SK-N-MC (cell line): Measurements from ENCODE around the gene TEDC2.

Experiments used
- DNase-seq: peaks from one replicate; pipeline ENCODE4 v3.0.0-alpha.2; 2011; ENCODE audit warnings: low read depth, low spot score
- H3K27ac ChIP-seq: fragments of 200-600 bp; sonication (generic); 2 replicates; pipeline ENCODE4 v1.5.1; 2016; ENCODE audit warnings: mixed run types
- H3K36me3 ChIP-seq: fragments of 200-600 bp; sonication (generic); 2 replicates; pipeline ENCODE4 v1.6.1; 2017; ENCODE audit warnings: antibody characterized with exemption, low read length, mixed read lengths; ENCODE audit not compliant: insufficient read depth
- H3K4me3 ChIP-seq: fragments of 200-600 bp; sonication (generic); 2 replicates; pipeline ENCODE4 v1.5.1; 2016
- H3K9ac ChIP-seq: fragments of 200-600 bp; sonication (generic); 2 replicates; pipeline ENCODE4 v1.8.0; 2017; ENCODE audit warnings: mixed run types, mixed read lengths; ENCODE audit not compliant: insufficient read length
- H3K9me3 ChIP-seq: fragments of 200-600 bp; sonication (generic); 2 replicates; pipeline ENCODE4 v1.6.1; 2017; ENCODE audit warnings: low read depth, mild to moderate bottlenecking, antibody characterized with exemption, low read length, moderate library complexity, mixed read lengths
- EZH2 ChIP-seq: fragments of 200-600 bp; sonication (generic); IDR thresholded peaks from one replicate; pipeline ENCODE4 v1.6.1; 2017; ENCODE audit warnings: antibody characterized with exemption
- FOXP2 ChIP-seq: optimal IDR thresholded peaks from 2 replicates; pipeline ENCODE3; 2011; ENCODE audit warnings: mild to moderate bottlenecking, moderate library complexity; ENCODE audit not compliant: insufficient read depth; ENCODE audit errors: extremely low read length, control extremely low read depth
- POLR2AphosphoS5 ChIP-seq: IDR thresholded peaks from 2 replicates; pipeline ENCODE4 v1.6.1; 2012; ENCODE audit warnings: mild to moderate bottlenecking, low read depth, low read length, borderline replicate concordance

The TEDC2 gene

DNA sequence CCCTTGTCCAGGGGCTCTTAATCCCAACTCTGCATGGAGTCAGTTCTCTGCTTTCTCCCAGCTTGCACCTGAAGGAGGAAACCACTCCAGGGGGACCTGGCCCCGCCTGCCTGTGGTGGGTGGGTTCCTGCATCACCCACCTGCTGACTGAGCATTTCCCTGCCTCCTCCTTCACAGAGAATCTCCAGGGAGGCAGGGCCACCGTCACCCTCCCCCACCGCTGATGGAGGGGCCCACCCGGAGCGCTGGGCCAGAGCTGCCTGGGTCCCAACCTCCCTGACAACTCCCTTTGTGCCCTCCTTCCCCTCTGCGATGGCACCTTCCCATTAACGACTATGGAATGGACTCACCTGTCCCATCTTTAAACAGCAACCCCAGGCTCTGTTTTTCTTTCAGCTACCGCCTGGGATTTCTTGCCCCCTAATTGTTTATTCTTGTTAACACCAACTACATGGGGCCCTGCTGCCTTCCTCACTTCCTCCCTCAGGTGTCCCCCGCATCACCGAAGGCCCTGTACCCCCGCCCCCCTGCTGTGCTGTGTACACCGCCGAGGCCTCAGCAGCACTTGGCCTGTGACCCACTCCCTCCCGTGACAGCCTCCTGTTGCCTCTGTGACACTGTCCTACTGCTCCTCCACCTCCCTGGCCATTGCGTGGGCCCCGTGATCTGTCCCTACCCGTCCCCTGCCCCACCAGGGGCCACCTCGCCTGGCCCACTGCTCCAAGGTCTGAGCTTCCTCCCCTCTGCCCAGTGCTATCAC lies 842 bp upstream of the TEDC2 start:
- H3K27ac ChIP-seq, result peak overlapping the region; percentile 59
- no peaks in the 10 kb centered on the region for H3K9me3 ChIP-seq
- DNase-seq, result no peak
- H3K36me3 ChIP-seq, result peaks cover 41% of the 10 kb centered on the region; the same call in 1 of the 2 replicates
- H3K9ac ChIP-seq, result peak overlapping the region; percentile 82
- peak overlapping the region; percentile 83 for H3K4me3 ChIP-seq
- TF ChIP-seq FOXP2 (no peak), POLR2AphosphoS5 (peak; percentile 17; the same call in 1 of the 2 replicates)

DNA sequence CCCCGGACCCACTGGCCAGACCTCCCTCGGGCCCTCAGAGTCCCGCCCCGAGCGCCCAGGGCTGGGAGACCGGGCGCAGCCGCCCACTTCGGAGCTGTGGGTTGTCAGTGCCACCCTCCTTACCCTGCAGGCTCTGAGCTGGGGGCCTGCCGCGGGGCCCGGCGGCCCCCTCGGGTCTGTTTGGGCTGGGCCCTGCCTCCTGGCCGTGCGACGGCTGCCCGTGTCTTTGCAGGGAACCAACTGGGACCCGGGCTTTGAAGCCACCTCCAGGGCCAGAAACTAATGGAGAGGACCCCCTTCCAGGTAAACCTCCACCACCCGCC lies 443 bp downstream of the TEDC2 start:
- peak overlapping the region; percentile 82 for H3K9ac ChIP-seq
- H3K36me3 ChIP-seq, result peaks cover 30% of the 10 kb centered on the region; the same call in 1 of the 2 replicates
- peak overlapping the region; percentile 83 for H3K4me3 ChIP-seq
- no peak overlapping the region for H3K27ac ChIP-seq
- H3K9me3 ChIP-seq, result no peaks in the 10 kb centered on the region
- TF ChIP-seq POLR2AphosphoS5 (no peak), EZH2 (no peak), FOXP2 (no peak)
- DNase-seq, result no peak

DNA sequence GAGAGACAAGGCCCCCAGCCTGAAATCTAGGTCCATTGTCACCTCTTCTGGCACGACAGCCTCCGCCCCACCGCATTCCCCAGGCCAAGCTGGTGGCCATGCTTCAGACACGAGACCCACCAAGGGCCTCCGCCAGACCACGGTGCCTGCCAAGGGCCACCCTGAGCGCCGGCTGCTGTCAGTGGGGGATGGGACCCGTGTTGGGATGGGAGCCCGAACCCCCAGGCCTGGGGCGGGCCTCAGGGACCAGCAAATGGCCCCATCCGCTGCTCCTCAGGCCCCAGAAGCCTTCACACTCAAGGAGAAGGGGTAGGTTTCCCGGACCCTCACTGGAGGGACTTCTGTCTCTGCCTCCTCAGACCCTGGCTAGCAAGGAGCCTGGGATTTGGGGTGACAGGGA lies 1.0 kb downstream of the TEDC2 start:
- Histone ChIP-seq H3K4me3 (peak overlapping the region; percentile 83), H3K9me3 (no peaks in the 10 kb centered on the region), H3K9ac (peak overlapping the region; percentile 82), H3K36me3 (peaks cover 24% of the 10 kb centered on the region; the same call in 1 of the 2 replicates), H3K27ac (no peak overlapping the region)
- no peak for DNase-seq
- TF ChIP-seq EZH2 (no peak), POLR2AphosphoS5 (no peak), FOXP2 (no peak)

DNA sequence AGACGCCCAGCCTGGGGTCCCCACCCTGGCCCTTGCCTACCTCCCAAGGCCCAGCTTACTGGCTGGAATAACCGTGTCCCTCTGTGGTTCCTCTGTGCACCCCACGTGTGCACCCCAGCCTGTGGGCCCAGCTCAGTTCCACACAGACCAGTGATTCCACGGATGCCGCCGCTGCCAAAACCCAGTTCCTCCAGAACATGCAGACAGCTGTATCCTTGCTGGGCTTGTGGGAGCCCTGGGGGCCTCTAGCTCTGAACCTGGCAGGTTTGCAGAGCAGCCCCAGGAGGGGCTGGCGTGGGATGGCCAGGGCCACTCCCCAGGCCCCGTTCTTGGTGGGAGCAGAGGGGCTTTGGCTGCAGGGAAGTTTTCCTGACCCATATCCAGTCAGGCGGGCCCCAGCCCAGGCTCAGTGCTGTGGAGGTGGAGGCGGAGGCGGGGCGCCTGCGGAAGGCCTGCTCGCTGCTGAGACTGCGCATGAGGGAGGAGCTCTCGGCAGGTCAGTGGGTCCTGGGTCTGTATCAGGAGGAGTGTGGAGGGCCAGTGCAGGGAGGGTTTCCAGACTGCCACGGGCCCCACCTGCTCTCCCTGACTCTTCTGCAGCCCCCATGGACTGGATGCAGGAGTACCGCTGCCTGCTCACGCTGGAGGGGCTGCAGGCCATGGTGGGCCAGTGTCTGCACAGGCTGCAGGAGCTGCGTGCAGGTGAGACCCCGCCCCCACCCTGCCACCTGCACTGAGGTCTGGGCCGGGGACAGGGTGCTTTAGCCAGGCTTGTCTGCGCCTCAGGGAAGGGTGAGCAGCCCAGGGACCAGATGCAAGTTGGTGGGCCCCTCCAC lies 2.3 kb downstream of the TEDC2 start:
- Histone ChIP-seq H3K4me3 (no peak overlapping the region), H3K27ac (no peak overlapping the region), H3K9me3 (no peaks in the 10 kb centered on the region), H3K9ac (no peak overlapping the region), H3K36me3 (peaks cover 14% of the 10 kb centered on the region; the same call in 1 of the 2 replicates)
- no peak for TF ChIP-seq POLR2AphosphoS5
- DNase-seq, result no peak

DNA sequence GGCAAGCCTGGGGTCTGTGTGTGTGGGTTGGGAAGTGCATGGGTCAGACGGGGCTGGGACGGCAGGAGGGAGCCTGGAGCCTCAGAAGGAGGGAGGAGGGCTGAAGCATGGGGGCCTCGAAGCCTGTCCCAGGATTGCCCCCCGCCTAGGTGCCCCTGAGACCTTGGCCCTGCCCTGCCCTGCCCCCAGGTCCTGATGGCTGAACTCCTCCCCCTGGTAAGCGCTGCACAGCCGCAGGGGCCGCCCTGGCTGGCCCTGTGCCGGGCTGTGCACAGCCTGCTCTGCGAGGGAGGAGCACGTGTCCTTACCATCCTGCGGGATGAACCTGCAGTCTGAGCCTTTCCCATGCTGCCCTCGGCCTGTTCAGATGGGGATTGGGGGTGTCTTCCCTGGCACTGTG lies 4.4 kb downstream of the TEDC2 start:
- no peak overlapping the region for H3K9ac ChIP-seq
- no peak for DNase-seq
- no peak for TF ChIP-seq EZH2
- TF ChIP-seq POLR2AphosphoS5, result no peak
- TF ChIP-seq FOXP2, result no peak
- H3K4me3 ChIP-seq, result no peak overlapping the region
- H3K9me3 ChIP-seq, result no peaks in the 10 kb centered on the region
- H3K36me3 ChIP-seq, result peaks cover 14% of the 10 kb centered on the region; the same call in 1 of the 2 replicates
- H3K27ac ChIP-seq, result no peak overlapping the region

DNA sequence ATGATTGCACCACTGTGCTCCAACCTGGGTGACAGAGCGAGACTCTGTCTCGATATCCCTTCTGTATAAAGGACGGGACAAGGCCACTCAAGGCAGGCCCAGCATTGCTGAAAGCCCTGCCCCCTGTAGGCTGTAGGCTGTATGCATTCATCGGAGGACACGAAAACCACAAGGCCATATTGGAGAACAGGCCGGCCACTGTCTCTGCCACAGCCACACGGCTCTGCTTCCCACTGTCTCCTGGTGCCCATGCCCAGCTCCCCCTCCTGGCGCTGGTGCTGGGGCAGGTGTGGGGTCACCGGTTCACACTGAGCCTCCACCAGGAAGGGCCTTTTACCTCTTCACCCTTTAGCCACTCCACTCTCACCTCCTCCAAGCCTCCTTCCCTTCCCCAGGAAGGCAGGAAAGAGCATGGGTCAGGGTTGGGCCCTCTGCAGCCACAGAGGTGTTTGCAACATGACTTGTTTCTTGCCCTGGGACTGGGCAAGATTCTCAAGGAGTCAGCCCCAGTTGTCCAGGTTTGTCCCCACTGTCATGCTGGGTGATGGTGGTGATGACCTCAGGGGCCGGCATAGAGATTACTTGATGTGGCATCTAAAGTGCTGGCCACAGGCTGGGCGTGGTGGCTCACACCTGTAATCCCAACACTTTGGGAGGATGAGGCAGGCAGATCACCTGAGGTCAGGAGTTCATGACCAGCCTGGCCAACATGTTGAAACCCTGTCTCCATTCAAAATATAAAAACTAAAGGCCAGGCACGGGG lies 5.9 kb downstream of the TEDC2 start:
- TF ChIP-seq POLR2AphosphoS5 (no peak), FOXP2 (no peak), EZH2 (no peak)
- Histone ChIP-seq H3K9ac (no peak overlapping the region), H3K27ac (no peak overlapping the region), H3K36me3 (peaks cover 14% of the 10 kb centered on the region; the same call in 1 of the 2 replicates), H3K4me3 (no peak overlapping the region), H3K9me3 (no peaks in the 10 kb centered on the region)
- no peak for DNase-seq

DNA sequence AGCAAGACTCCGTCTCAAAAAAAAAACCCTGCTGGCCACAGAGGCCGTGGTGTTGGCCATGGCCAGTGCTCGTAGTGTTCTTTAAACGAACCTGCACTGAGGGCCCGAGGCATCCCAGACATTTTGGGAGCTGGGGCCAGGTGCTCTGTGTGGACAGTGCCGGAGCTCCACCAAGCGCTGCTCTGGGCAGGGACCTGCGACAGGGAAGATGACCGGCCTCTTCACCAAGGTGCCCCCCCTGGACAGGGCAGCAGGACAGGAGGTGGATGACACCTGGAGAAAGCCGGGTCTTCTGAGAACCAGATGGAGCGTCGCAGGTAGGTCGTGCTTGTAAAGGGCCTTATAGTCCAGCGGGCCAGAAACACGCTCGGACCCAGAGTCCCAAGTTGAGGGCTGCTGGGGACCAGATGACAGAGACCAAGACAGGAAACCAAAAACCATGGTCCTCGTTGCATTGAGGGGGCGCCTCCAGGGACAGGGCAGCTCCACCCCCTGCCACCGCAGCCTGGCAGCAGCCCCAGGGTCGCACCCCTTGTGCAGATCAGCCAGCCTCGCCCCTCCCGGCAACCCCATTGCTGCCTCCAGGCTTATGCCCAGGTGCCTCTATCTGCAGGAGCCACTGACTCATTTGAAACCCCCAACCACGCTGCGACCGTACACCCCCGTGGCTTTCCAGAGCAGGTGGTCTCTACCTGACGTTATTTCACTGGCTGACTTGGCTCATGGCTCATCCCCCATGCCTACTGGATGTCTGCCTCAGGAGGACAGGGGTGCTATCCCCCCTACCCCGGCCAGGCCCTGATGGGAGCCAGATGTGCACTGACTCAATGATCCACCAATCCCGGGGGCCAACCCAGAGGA lies 7.0 kb downstream of the TEDC2 start:
- Histone ChIP-seq H3K9ac (no peak overlapping the region), H3K27ac (peak overlapping the region; percentile 70; the same call in 1 of the 2 replicates), H3K9me3 (no peaks in the 10 kb centered on the region), H3K36me3 (peaks cover 8% of the 10 kb centered on the region; the same call in 1 of the 2 replicates), H3K4me3 (no peak overlapping the region)
- no peak for DNase-seq
- TF ChIP-seq FOXP2, result no peak
- TF ChIP-seq POLR2AphosphoS5, result 0 out of 2 replicates have a peak, but pooled peaks have one; percentile 10
- no peak for TF ChIP-seq EZH2
